ENCODE results near the gene SYDE2. TPM values are rescaled to one million over a fixed set of nuclear protein-coding genes. Genes with fewer than 3 reads are reported as not detected.

Gene SYDE2
- total and polyA plus RNA-seq, 9 of the 15 experiments (the other 6 are each of a cell fraction or from before 2014, with no cell fraction given) = 0.39 to 8.7 (median 4.5) TPM

GRCh38 chr1:85118751-85119150 is 82.1 kb downstream of the SYDE2 start (continued):
- TF ChIP-seq MGA (IDR thresholded peaks at IDR 0.05) = no peak
